HepG2 (cell line): ENCODE results near the gene ABHD17C. TPM values are rescaled to one million over a fixed set of nuclear protein-coding genes. Genes with fewer than 3 reads are reported as not detected.

ENCODE experiments used
- ARID4A ChIP-seq: sonication (generic); formaldehyde crosslinking; IDR thresholded peaks from 2 replicates; pipeline ENCODE4 v1.5.0; 2020; ENCODE audit warnings: mild to moderate bottlenecking, missing genetic modification reagents, borderline replicate concordance
- ARID5B ChIP-seq: IDR thresholded peaks from 2 replicates; pipeline ENCODE4 v1.4.0; 2020; ENCODE audit warnings: mild to moderate bottlenecking, missing genetic modification reagents
- CCDC6 ChIP-seq: sonication (generic); formaldehyde crosslinking; IDR thresholded peaks from 2 replicates; pipeline ENCODE4 v1.8.1; 2022; ENCODE audit warnings: mild to moderate bottlenecking, missing genetic modification reagents, moderate library complexity
- DMAP1 ChIP-seq: IDR thresholded peaks from 2 replicates; pipeline ENCODE4 v1.6.1; 2016
- FOXA3 ChIP-seq: IDR thresholded peaks from 2 replicates; pipeline ENCODE4 v1.6.1; 2016; ENCODE audit warnings: missing genetic modification reagents, missing compliant biosample characterization
- GZF1 ChIP-seq: sonication (generic); formaldehyde crosslinking; IDR thresholded peaks from 2 replicates; pipeline ENCODE4 v1.5.1; 2020; ENCODE audit warnings: mild to moderate bottlenecking, missing genetic modification reagents
- HMG20A ChIP-seq: IDR thresholded peaks from 2 replicates; pipeline ENCODE4 v1.6.1; 2016; ENCODE audit warnings: borderline replicate concordance
- KAT7 ChIP-seq: IDR thresholded peaks from 2 replicates; pipeline ENCODE4 v1.6.1; 2018; ENCODE audit warnings: borderline replicate concordance, missing compliant biosample characterization
- MAX ChIP-seq: IDR thresholded peaks from 2 replicates; pipeline ENCODE4 v1.6.1; 2012; ENCODE audit warnings: inconsistent platforms
- MTA3 ChIP-seq: sonication (generic); formaldehyde crosslinking; IDR thresholded peaks from 2 replicates; pipeline ENCODE4 v1.4.0; 2020; ENCODE audit warnings: missing genetic modification reagents
- NBN ChIP-seq: fragments of 450-650 bp; conservative IDR thresholded peaks from 2 replicates; pipeline ENCODE4 v1.6.1; 2017
- PHB2 ChIP-seq: fragments of 450-650 bp; IDR thresholded peaks from 2 replicates; pipeline ENCODE4 v1.6.1; 2018; ENCODE audit not compliant: partially characterized antibody
- PREB ChIP-seq: sonication (generic); formaldehyde crosslinking; IDR thresholded peaks from 2 replicates; pipeline ENCODE4 v1.4.0; 2020; ENCODE audit warnings: missing genetic modification reagents
- RFX5 ChIP-seq: IDR thresholded peaks from 2 replicates; pipeline ENCODE4 v1.6.1; 2011; ENCODE audit warnings: low read depth, low read length, improper control_type of control experiment
- SYNCRIP ChIP-seq: fragments of 200-400 bp; formaldehyde crosslinking; IDR thresholded peaks from 2 replicates; pipeline ENCODE4 v1.6.1; 2018; ENCODE audit warnings: mild to moderate bottlenecking, low read depth, low read length; ENCODE audit not compliant: insufficient read depth
- TGIF2 ChIP-seq: IDR thresholded peaks from 2 replicates; pipeline ENCODE4 v1.6.1; 2016; ENCODE audit warnings: control low read depth, missing compliant biosample characterization
- ZNF234 ChIP-seq: sonication (generic); formaldehyde crosslinking; conservative IDR thresholded peaks from 2 replicates; pipeline ENCODE4 v1.5.1; 2020; ENCODE audit warnings: mild to moderate bottlenecking, missing genetic modification reagents
- ZNF30 ChIP-seq: sonication (generic); formaldehyde crosslinking; IDR thresholded peaks from 2 replicates; pipeline ENCODE4 v1.5.0; 2020; ENCODE audit warnings: mild to moderate bottlenecking, missing genetic modification reagents
- ZNF382 ChIP-seq: sonication (generic); formaldehyde crosslinking; IDR thresholded peaks from 2 replicates; pipeline ENCODE4 v1.5.0; 2020; ENCODE audit warnings: missing genetic modification reagents, mild to moderate bottlenecking, borderline replicate concordance
- ZNF383 ChIP-seq: sonication (generic); formaldehyde crosslinking; IDR thresholded peaks from 2 replicates; pipeline ENCODE4 v1.4.0; 2020; ENCODE audit warnings: missing genetic modification reagents, mild to moderate bottlenecking, borderline replicate concordance
- ZNF615 ChIP-seq: sonication (generic); formaldehyde crosslinking; IDR thresholded peaks from 2 replicates; pipeline ENCODE4 v1.5.0; 2020; ENCODE audit warnings: mild to moderate bottlenecking, missing genetic modification reagents, borderline replicate concordance
- ZNF792 ChIP-seq: IDR thresholded peaks from 2 replicates; pipeline ENCODE4 v1.6.1; 2016
- polyA plus RNA-seq, 8 experiments: library from polyadenylated mRNA; depleted of rRNA in 3 of 8; stranded (reverse) in 7 of 8; unstranded in 1 of 8; fragments of >200 nt; fragmentation: Illumina TruSeq in 4 of 8; extraction: Trizol in 4 of 8; gene quantifications; 2 replicates each; pipeline versions ENCODE4 v1.2.1 to v1.2.3, GENCODE V29; 2011 to 2016; ENCODE audit warnings: low read depth in 4 of 8, missing spikeins in 1 of 8, mixed read lengths in 1 of 8; ENCODE audit not compliant: insufficient read depth in 1 of 8
- total RNA-seq, 5 experiments: library from RNA; depleted of rRNA; stranded (reverse); fragments of >200 nt; fragmentation: Illumina TruSeq; extraction: Trizol; gene quantifications; 2 replicates each; pipeline ENCODE4 v1.2.3, GENCODE V29; 2016; ENCODE audit warnings: low read depth in 1 of 5

The ABHD17C gene
- total and polyA plus RNA-seq, 2 of the 13 experiments (the other 11 are each of a cell fraction or from before 2014, with no cell fraction given) = 2.9 to 3.9 TPM

GRCh38 chr15:80780416-80781221, 85.5 kb downstream of the ABHD17C start (continued):
- no peak for TF ChIP-seq MTA3
- TF ChIP-seq CCDC6 (CRISPR knock-in tag) = peak; percentile 84; the same call in 1 of the 2 replicates
- TF ChIP-seq PHB2 = no peak
- 0 out of 2 replicates have a peak, but pooled peaks have one; percentile 29 for TF ChIP-seq DMAP1 (CRISPR knock-in tag)
- TF ChIP-seq MAX = peak; percentile 51; the same call in 1 of the 2 replicates
- peak; percentile 97 for TF ChIP-seq ZNF792 (CRISPR knock-in tag)
- TF ChIP-seq TGIF2 (CRISPR knock-in tag) = peak; percentile 98
- TF ChIP-seq ZNF234 (CRISPR knock-in tag) = no peak
- TF ChIP-seq SYNCRIP = no peak
- TF ChIP-seq ZNF30 (CRISPR knock-in tag) = peak; percentile 88
- TF ChIP-seq ZNF382 = no peak
- 0 out of 2 replicates have a peak, but pooled peaks have one; percentile 85 for TF ChIP-seq ZNF615 (CRISPR knock-in tag)
- peak; percentile 52; the same call in 1 of the 2 replicates for TF ChIP-seq HMG20A (CRISPR knock-in tag)
- TF ChIP-seq ZNF383 (CRISPR knock-in tag) = no peak
- peak; percentile 52; the same call in 1 of the 2 replicates for TF ChIP-seq KAT7
- TF ChIP-seq ARID4A (CRISPR knock-in tag) = peak; percentile 85
- TF ChIP-seq PREB = peak; percentile 62; the same call in 1 of the 2 replicates
- TF ChIP-seq ARID5B (CRISPR knock-in tag) = peak; percentile 74
- TF ChIP-seq FOXA3 (CRISPR knock-in tag) = peak; percentile 53
- no peak for TF ChIP-seq NBN
- peak; percentile 74; the same call in 1 of the 2 replicates for TF ChIP-seq GZF1 (CRISPR knock-in tag)
- no peak for TF ChIP-seq RFX5
